ENCODE data around the gene EXOC3L4.

Gene EXOC3L4

DNA sequence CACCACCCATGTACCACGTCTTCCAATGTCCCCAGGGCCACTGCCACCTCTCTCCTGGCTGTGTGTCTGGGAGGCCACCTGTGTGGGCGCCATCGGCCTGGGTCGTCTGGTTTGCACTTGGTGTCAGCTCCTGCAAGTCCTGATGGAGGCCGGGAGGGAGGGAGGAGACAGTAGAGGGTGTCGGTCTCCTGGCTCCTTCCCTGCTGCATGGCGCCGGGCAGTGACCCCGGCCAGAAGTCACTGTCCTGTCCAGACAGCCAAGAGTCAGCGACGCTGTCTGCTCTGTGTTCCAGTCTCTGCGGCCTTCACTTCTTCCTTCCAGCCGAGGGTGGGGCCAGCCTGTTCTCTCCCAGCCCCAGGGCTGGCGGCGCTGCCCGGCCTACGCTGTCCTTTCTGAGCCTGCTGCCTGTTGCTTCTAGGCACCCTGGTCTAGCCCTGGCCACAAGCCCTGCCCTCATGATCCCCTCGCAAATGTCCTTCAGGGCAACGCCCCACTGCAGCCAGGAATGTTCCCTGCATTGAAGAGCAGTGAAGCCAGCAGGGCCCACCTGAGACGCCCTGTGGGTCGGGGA is 23.5 kb upstream of the EXOC3L4 start:
- Histone ChIP-seq H3K27me3 (ENCODE audit: insufficient read depth, low read length) (no peaks in the 10 kb centered on the region), H3K4me1 (ENCODE audit: control insufficient read depth, insufficient read depth, low read length, unreplicated experiment) (peaks cover 14% of the 10 kb centered on the region), H3K36me3 (ENCODE audit: insufficient read depth, low read length) (no peaks in the 10 kb centered on the region), H2AFZ (ENCODE audit: low read length, unreplicated experiment) (no peak overlapping the region), H3K79me2 (ENCODE audit: control insufficient read depth, insufficient read depth, low read length, unreplicated experiment) (no peaks in the 10 kb centered on the region), H3K4me3 (ENCODE audit: low read depth, low read length) (no peak overlapping the region), H3K27ac (ENCODE audit: low read depth, low read length) (no peak overlapping the region)

DNA sequence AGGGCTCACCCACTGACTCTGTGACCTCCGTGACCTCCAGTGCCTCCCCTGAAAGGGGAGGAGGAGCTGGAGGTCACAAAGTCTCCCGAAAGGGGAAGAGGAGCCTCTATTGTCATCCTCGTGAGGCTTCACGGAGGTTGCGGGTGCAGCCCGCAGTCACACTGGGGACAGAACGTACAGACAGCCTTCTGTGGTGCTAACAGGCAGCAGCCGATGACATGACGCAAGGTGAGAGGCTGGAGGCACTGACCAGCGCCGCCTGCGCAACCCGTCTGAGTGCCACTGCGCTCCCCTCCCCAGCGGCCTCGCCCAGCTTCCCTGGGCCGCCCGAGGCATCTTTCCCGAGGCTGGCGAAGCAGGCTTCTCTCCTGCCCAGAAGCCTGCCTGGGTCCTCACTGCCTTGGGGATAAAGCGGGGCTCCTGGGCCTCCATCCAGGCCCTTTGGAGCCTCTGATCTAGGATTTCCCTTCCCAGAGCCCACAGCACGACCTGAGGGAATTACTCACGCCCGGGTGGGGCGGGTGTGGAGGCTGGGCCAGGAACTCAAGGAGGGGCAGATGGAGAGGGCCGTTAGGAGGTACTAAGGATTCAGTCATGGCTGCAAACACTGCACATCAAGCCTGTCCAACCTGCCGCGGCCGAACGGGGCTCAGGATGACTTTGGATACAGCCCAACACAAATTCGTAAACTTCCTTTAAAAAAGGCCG is 22.8 kb upstream of the EXOC3L4 start:
- Histone ChIP-seq H3K4me1 (ENCODE audit: control insufficient read depth, insufficient read depth, low read length, unreplicated experiment) (peaks cover 14% of the 10 kb centered on the region), H3K27me3 (ENCODE audit: insufficient read depth, low read length) (no peaks in the 10 kb centered on the region), H3K27ac (ENCODE audit: low read depth, low read length) (no peak overlapping the region), H3K79me2 (ENCODE audit: control insufficient read depth, insufficient read depth, low read length, unreplicated experiment) (no peaks in the 10 kb centered on the region), H3K4me3 (ENCODE audit: low read depth, low read length) (no peak overlapping the region), H2AFZ (ENCODE audit: low read length, unreplicated experiment) (no peak overlapping the region), H3K36me3 (ENCODE audit: insufficient read depth, low read length) (no peaks in the 10 kb centered on the region)

- Histone ChIP-seq H3K27ac (ENCODE audit: low read depth, low read length) (no peak overlapping the region), H3K4me3 (ENCODE audit: low read depth, low read length) (no peak overlapping the region), H2AFZ (ENCODE audit: low read length, unreplicated experiment) (no peak overlapping the region), H3K36me3 (ENCODE audit: insufficient read depth, low read length) (no peaks in the 10 kb centered on the region), H3K27me3 (ENCODE audit: insufficient read depth, low read length) (no peaks in the 10 kb centered on the region), H3K4me1 (ENCODE audit: control insufficient read depth, insufficient read depth, low read length, unreplicated experiment) (peaks cover 5% of the 10 kb centered on the region), H3K79me2 (ENCODE audit: control insufficient read depth, insufficient read depth, low read length, unreplicated experiment) (no peaks in the 10 kb centered on the region)
Observed at GRCh38 chr14:103072595-103073366, 21.7 kb upstream of the EXOC3L4 start.

DNA sequence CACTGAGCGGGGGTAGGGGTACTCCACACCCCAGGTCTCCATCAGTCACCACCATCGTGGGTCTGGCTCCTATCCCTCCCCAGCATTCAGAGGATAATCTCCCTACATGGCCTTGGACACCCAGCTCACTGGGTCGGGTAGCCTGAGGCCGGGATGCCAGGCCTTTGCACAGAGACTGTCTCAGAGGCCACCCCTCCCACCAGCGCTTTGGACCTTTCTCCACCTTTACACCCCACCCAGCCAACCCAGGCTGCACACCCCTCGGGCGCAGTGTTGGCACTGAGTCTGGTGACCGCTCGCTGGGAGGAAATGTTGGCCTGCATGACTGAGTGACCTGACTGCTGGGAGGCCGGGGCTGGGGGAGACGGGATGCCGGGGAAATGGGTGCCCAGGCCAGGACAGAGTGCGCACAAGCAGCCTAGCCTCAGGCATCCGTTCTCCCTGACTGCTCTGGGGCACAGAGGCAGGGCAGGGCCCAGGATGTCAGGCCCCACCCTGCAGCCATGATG is 21.1 kb upstream of the EXOC3L4 start:
- no peak overlapping the region for H3K27ac ChIP-seq (ENCODE audit: low read depth, low read length)

GRCh38 chr14:103073876-103074728 is 20.4 kb upstream of the EXOC3L4 start:
- H3K4me1 ChIP-seq (ENCODE audit: control insufficient read depth, insufficient read depth, low read length, unreplicated experiment): no peaks in the 10 kb centered on the region
- H3K27ac ChIP-seq (ENCODE audit: low read depth, low read length): no peak overlapping the region
- H3K36me3 ChIP-seq (ENCODE audit: insufficient read depth, low read length): no peaks in the 10 kb centered on the region
- no peaks in the 10 kb centered on the region for H3K79me2 ChIP-seq (ENCODE audit: control insufficient read depth, insufficient read depth, low read length, unreplicated experiment)
- H2AFZ ChIP-seq (ENCODE audit: low read length, unreplicated experiment): no peak overlapping the region
- H3K27me3 ChIP-seq (ENCODE audit: insufficient read depth, low read length): no peaks in the 10 kb centered on the region
- no peak overlapping the region for H3K4me3 ChIP-seq (ENCODE audit: low read depth, low read length)

More for the DNA sequence above, 21.1 kb upstream of the EXOC3L4 start:
- no peaks in the 10 kb centered on the region for H3K36me3 ChIP-seq (ENCODE audit: insufficient read depth, low read length)
- no peaks in the 10 kb centered on the region for H3K79me2 ChIP-seq (ENCODE audit: control insufficient read depth, insufficient read depth, low read length, unreplicated experiment)
- no peak overlapping the region for H2AFZ ChIP-seq (ENCODE audit: low read length, unreplicated experiment)
- H3K4me1 ChIP-seq (ENCODE audit: control insufficient read depth, insufficient read depth, low read length, unreplicated experiment): no peaks in the 10 kb centered on the region
- H3K27me3 ChIP-seq (ENCODE audit: insufficient read depth, low read length): no peaks in the 10 kb centered on the region
- no peak overlapping the region for H3K4me3 ChIP-seq (ENCODE audit: low read depth, low read length)

DNA sequence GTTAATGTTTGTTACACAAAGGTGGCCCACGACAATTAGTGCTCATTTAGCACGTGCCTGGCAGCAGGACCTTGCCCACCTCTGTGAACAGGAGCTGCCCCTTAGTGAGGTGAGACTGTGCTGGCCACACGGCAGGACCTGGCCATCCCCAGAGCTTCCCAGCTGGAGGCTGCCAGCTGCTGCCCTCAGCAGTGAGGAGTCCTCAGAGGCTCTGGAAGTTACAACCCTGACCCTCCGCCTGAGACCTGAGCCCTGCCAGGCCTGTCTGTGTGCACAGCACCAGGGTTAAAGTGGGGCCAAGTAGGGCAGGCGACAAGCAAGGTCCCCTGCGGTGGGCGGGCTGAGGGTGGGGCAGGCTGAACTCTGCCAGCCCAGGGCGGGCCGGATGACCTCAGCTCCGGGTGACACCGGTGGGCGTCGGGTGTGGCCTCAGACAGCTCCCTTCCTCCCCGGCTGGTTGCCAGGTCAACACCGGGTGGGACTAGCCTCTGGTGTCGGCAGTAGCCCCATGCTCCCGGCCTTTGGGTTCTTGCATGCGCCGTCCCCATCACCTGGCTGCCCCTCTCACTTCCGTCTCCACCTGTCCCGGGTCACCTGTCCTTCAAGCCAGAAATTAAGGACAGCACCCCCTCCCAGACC is 19.7 kb upstream of the EXOC3L4 start:
- Histone ChIP-seq H3K4me3 (ENCODE audit: low read depth, low read length) (peak overlapping the region; percentile 66), H2AFZ (ENCODE audit: low read length, unreplicated experiment) (peak overlapping the region; percentile 2), H3K4me1 (ENCODE audit: control insufficient read depth, insufficient read depth, low read length, unreplicated experiment) (no peaks in the 10 kb centered on the region)

GRCh38 chr14:103078420-103078749 is 16.1 kb upstream of the EXOC3L4 start:
- Histone ChIP-seq H3K4me3 (ENCODE audit: low read depth, low read length) (no peak overlapping the region), H3K79me2 (ENCODE audit: control insufficient read depth, insufficient read depth, low read length, unreplicated experiment) (no peaks in the 10 kb centered on the region), H3K4me1 (ENCODE audit: control insufficient read depth, insufficient read depth, low read length, unreplicated experiment) (no peaks in the 10 kb centered on the region), H2AFZ (ENCODE audit: low read length, unreplicated experiment) (no peak overlapping the region), H3K27me3 (ENCODE audit: insufficient read depth, low read length) (peaks cover 17% of the 10 kb centered on the region; the same call in 1 of the 2 replicates), H3K27ac (ENCODE audit: low read depth, low read length) (no peak overlapping the region), H3K36me3 (ENCODE audit: insufficient read depth, low read length) (no peaks in the 10 kb centered on the region)

More for the DNA sequence above, 19.7 kb upstream of the EXOC3L4 start:
- Histone ChIP-seq H3K36me3 (ENCODE audit: insufficient read depth, low read length) (no peaks in the 10 kb centered on the region), H3K27me3 (ENCODE audit: insufficient read depth, low read length) (no peaks in the 10 kb centered on the region), H3K27ac (ENCODE audit: low read depth, low read length) (no peak overlapping the region), H3K79me2 (ENCODE audit: control insufficient read depth, insufficient read depth, low read length, unreplicated experiment) (no peaks in the 10 kb centered on the region)

- no peak overlapping the region for H2AFZ ChIP-seq (ENCODE audit: low read length, unreplicated experiment)
- no peaks in the 10 kb centered on the region for H3K79me2 ChIP-seq (ENCODE audit: control insufficient read depth, insufficient read depth, low read length, unreplicated experiment)
Observed at GRCh38 chr14:103078860-103079587, 15.5 kb upstream of the EXOC3L4 start.

DNA sequence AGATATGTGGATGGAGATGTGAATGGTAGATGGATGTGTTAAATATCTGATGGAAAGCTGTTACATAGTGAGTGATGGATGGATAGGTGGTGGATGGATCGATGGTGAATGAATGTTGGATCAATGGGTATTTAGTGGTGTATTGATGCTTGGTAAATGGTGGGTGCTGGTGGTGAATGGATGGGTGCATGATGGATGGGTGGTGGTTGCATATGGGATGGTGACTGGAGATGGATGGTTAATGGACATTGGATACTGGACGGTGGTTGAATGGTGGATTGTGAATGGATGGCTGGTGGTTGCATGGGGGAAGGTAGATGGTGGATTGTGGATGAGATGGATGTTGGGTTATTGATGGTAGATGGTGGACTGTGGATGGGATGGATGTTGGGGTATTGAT is 12.6 kb upstream of the EXOC3L4 start:
- no peak overlapping the region for H3K4me3 ChIP-seq (ENCODE audit: low read depth, low read length)
- peaks cover 33% of the 10 kb centered on the region for H3K27me3 ChIP-seq (ENCODE audit: insufficient read depth, low read length)
- no peaks in the 10 kb centered on the region for H3K4me1 ChIP-seq (ENCODE audit: control insufficient read depth, insufficient read depth, low read length, unreplicated experiment)
- no peak overlapping the region for H2AFZ ChIP-seq (ENCODE audit: low read length, unreplicated experiment)
- no peaks in the 10 kb centered on the region for H3K79me2 ChIP-seq (ENCODE audit: control insufficient read depth, insufficient read depth, low read length, unreplicated experiment)
- no peak overlapping the region for H3K27ac ChIP-seq (ENCODE audit: low read depth, low read length)
- H3K36me3 ChIP-seq (ENCODE audit: insufficient read depth, low read length): no peaks in the 10 kb centered on the region

More at GRCh38 chr14:103078860-103079587, 15.5 kb upstream of the EXOC3L4 start:
- Histone ChIP-seq H3K27ac (ENCODE audit: low read depth, low read length) (no peak overlapping the region), H3K4me1 (ENCODE audit: control insufficient read depth, insufficient read depth, low read length, unreplicated experiment) (no peaks in the 10 kb centered on the region), H3K4me3 (ENCODE audit: low read depth, low read length) (no peak overlapping the region), H3K36me3 (ENCODE audit: insufficient read depth, low read length) (no peaks in the 10 kb centered on the region), H3K27me3 (ENCODE audit: insufficient read depth, low read length) (peaks cover 21% of the 10 kb centered on the region)
